Heart right ventricle (tissue), 16 donors: ENCODE results near the gene ITLN2. TPM values are rescaled to one million over a fixed set of nuclear protein-coding genes. Genes with fewer than 3 reads are reported as not detected.

Experiments used
- ATAC-seq, 8 donors: fragments of 200-7000 bp; cut with Tn5 transposase; one replicate each; pipeline ENCODE4 v1.9.1; 2020; ENCODE audit warnings: mild to moderate bottlenecking in 8 of 8, moderate library complexity in 8 of 8, moderate number of reproducible peaks in 1 of 8
- DNase-seq, 2 donors: peaks; one replicate each; pipeline ENCODE4 v3.0.0-alpha.2; 2020
- H3K27ac ChIP-seq, 10 donors: fragments of 200-600 bp; sonication (generic) in 2 of 10; one replicate each; pipeline versions ENCODE4 v1.5.0 to v1.8.0; 2020 to 2022; ENCODE audit warnings: mild to moderate bottlenecking in 3 of 10
- H3K27me3 ChIP-seq, 7 donors: fragments of 200-600 bp; one replicate each; pipeline ENCODE4 v1.8.0; 2021 to 2022; ENCODE audit warnings: mild to moderate bottlenecking in 2 of 7
- H3K36me3 ChIP-seq, 9 donors: fragments of 200-600 bp; sonication (generic) in 1 of 9; one replicate each; pipeline versions ENCODE4 v1.5.0 to v1.8.0; 2020 to 2022; ENCODE audit warnings: mild to moderate bottlenecking in 2 of 9
- H3K4me1 ChIP-seq, 9 donors: fragments of 200-600 bp; sonication (generic) in 1 of 9; one replicate each; pipeline versions ENCODE4 v1.5.0 to v1.8.0; 2020 to 2022; ENCODE audit warnings: mild to moderate bottlenecking in 4 of 9
- H3K4me3 ChIP-seq, 10 donors: fragments of 200-600 bp; sonication (generic) in 2 of 10; one replicate each; pipeline versions ENCODE4 v1.5.0 to v1.8.0; 2020 to 2022; ENCODE audit warnings: mild to moderate bottlenecking in 7 of 10, moderate library complexity in 2 of 10
- H3K9me3 ChIP-seq, 11 donors: fragments of 200-600 bp in 10 of 11; sonication (generic) in 2 of 11; one replicate each; pipeline versions ENCODE4 v1.5.0 to v1.8.0; 2013 to 2022; ENCODE audit warnings: mild to moderate bottlenecking in 2 of 11, control low read depth in 1 of 11, moderate library complexity in 1 of 11
- WGBS, 2 donors: extraction: QIAGEN DNeasy Blood & Tissue Kit; methylation state at CpG; one replicate each; pipeline ENCODE4 v1.1.7; 2013; ENCODE audit warnings: inconsistent platforms in 1 of 2; 5-methylcytosine and 5-hydroxymethylcytosine counted together
- intact Hi-C, 10 donors: fragments of 100-400 bp; cut with DNase I; formaldehyde crosslinking; loops; one replicate each; pipeline versions ENCODE4 v1.11.1 to v1.14.2; 2022
- polyA plus RNA-seq, 2 donors: library from polyadenylated mRNA; stranded (reverse); fragments of 200-250 nt; gene quantifications; one replicate each; pipeline ENCODE4 v1.2.3, GENCODE V29; 2013
- total RNA-seq, 10 donors: library from RNA; stranded (reverse); fragmentation: NEBNext Ultra II Directional in 3 of 10; extraction: Animal tissue kit (Norgen Biotek cat#: 25700) in 3 of 10; gene quantifications; one replicate each; pipeline versions ENCODE4 v1.2.1 to v1.2.4, GENCODE V29; 2021 to 2023
- TF ChIP-seq, protein P1 (sequence below), 9 donors: fragments of 200-600 bp; sonication (generic) in 2 of 9; IDR thresholded peaks; one replicate each; pipeline versions ENCODE4 v1.5.0 to v1.8.0; 2021 to 2022; ENCODE audit warnings: antibody characterized with exemption in 9 of 9, mild to moderate bottlenecking in 5 of 9, moderate library complexity in 1 of 9
- donor health status: Arrhythmogenic right ventricular cardiomyopathy.
- donor health status: ischemic (EF 13 %, LVEDD 7.1; RV severe dilation, severe dysfunction).
- donor health status: healthy with polysubstance abuse.
- donor health status: DM: no; HTN: yes; CAD: no.
- donor health status: DM: no; HTN: no; CAD: no.
- donor health status: ischemic (EF 25% LVEDD 6.9; RV normal size, moderate dysfunction).
- donor health status: ischemic (EF 25% LVEDD 5.7; RV mildly dilated, moderate dysfunction).
- donor health status: healthy.
- donor health status: DM: yes; HTN: yes; CAD: no.
- donor health status: Ischemic cardiomyopathy.
- donor health status: ischemic (EF 35%, LVEDD 5.7; RV mildly dilated, moderate dysfunction).
- donor health status: nonischemic (EF 11% LVEDD 7.7; RV severe dilation, severe dysfunction).
- donor health status: DM: yes; HTN: yes; CAD: no.
- donor health status: PGD.
- donor health status: ischemic (EF 29% LVEDD 5.4; RV normal size, mild dysfunction).
- donor health status: nonischemic (EF 23%, LVEDD 6.1; RV moderate dilation, normal function).

The ITLN2 gene
- total and polyA plus RNA-seq, 12 donors, result 0.22 TPM; not detected in 11

GRCh38 chr1:160978510-160978927 is 23.9 kb upstream of the ITLN2 start:
- Histone ChIP-seq H3K9me3 (no peaks in the 10 kb centered on the region), H3K4me3 (no peak overlapping the region), H3K36me3 (no peaks in the 10 kb centered on the region), H3K27ac (no peak overlapping the region), H3K27me3 (peaks cover 0 to 72% (median 45%) of the 10 kb centered on the region in 7 donors), H3K4me1 (peaks cover 0 to 10% (median 6%) of the 10 kb centered on the region in 9 donors)
- DNase-seq, result no peak
- TF ChIP-seq, protein P1, sequence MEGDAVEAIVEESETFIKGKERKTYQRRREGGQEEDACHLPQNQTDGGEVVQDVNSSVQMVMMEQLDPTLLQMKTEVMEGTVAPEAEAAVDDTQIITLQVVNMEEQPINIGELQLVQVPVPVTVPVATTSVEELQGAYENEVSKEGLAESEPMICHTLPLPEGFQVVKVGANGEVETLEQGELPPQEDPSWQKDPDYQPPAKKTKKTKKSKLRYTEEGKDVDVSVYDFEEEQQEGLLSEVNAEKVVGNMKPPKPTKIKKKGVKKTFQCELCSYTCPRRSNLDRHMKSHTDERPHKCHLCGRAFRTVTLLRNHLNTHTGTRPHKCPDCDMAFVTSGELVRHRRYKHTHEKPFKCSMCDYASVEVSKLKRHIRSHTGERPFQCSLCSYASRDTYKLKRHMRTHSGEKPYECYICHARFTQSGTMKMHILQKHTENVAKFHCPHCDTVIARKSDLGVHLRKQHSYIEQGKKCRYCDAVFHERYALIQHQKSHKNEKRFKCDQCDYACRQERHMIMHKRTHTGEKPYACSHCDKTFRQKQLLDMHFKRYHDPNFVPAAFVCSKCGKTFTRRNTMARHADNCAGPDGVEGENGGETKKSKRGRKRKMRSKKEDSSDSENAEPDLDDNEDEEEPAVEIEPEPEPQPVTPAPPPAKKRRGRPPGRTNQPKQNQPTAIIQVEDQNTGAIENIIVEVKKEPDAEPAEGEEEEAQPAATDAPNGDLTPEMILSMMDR (IDR thresholded peaks at IDR 0.05), result no peak
- ATAC-seq, result no peak
- 46 to 53% methylated on average over 11 of the region's 11 CpGs for WGBS, 2 donors
- intact Hi-C loops, result no loop called here

- intact Hi-C loops, result no loop called here
- TF ChIP-seq, protein P1 (IDR thresholded peaks at IDR 0.05), result no peak
- Histone ChIP-seq H3K4me3 (no peak overlapping the region), H3K9me3 (no peaks in the 10 kb centered on the region), H3K27me3 (peaks cover 0 to 41% (median 21%) of the 10 kb centered on the region in 7 donors), H3K27ac (no peak overlapping the region), H3K4me1 (no peaks in the 10 kb centered on the region), H3K36me3 (no peaks in the 10 kb centered on the region)
- WGBS, 2 donors, result 93 to 99% methylated on average over 2 of the region's 2 CpGs
- DNase-seq (no peak), ATAC-seq (no peak)
These were observed 20.4 kb upstream of the ITLN2 start for GRCh38 chr1:160975026-160975425.

DNA sequence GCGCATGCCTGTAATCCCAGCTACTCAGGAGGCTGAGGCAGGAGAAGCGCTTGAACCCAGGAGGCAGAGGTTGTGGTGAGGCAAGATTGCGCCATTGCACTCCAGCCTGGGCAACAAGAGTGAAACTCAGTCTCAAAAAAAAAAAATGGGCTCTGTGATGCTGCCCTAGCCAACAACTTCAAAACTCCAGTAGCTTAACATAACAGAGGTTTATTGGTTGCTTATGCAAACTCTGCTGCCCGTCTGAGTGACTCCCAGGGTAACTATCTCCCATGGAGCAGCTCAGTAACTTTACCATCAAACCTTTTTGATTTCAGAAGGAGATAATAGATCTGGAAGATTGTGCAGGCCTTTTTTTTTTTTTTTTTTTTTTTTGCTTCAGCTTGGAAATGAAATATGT is 18.9 kb upstream of the ITLN2 start:
- no peak overlapping the region for H3K4me3 ChIP-seq
- DNase-seq (no peak), ATAC-seq (no peak)
- peaks cover 0 to 44% (median 17%) of the 10 kb centered on the region in 7 donors for H3K27me3 ChIP-seq
- H3K4me1 ChIP-seq, result no peaks in the 10 kb centered on the region
- TF ChIP-seq, protein P1 (IDR thresholded peaks at IDR 0.05), result no peak
- intact Hi-C loops, result no loop called here
- H3K9me3 ChIP-seq, result no peaks in the 10 kb centered on the region
- H3K27ac ChIP-seq, result no peak overlapping the region
- WGBS, 2 donors, result 89% methylated on average over 4 of the region's 4 CpGs
- H3K36me3 ChIP-seq, result no peaks in the 10 kb centered on the region

DNA sequence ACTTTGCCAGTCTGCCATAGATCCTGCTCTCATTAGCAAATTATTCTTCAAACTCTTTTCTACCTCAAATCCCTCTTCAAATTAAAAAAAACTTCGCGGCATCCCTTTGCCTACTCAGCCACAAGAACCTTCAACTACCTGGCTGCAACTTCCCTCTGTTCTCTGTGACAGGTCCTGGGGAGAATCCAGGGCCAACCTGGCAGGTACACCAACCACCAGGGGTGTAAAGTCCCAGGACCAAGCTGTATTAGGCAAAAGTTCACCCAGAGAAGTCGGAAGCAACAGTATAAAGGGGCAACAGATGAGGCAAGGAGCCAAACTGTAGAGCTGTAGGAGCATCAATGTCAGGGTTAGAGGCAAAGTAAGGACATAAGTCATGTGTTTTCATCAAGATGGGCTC is 18.3 kb upstream of the ITLN2 start:
- intact Hi-C loops, result no loop called here
- DNase-seq (no peak), ATAC-seq (no peak)
- no peak overlapping the region for H3K4me3 ChIP-seq
- H3K27me3 ChIP-seq, result peaks cover 0 to 40% (median 14%) of the 10 kb centered on the region in 7 donors
- no peaks in the 10 kb centered on the region for H3K9me3 ChIP-seq
- H3K27ac ChIP-seq, result no peak overlapping the region
- 49% methylated on average over 3 of the region's 3 CpGs for WGBS, 2 donors
- H3K4me1 ChIP-seq, result no peaks in the 10 kb centered on the region
- H3K36me3 ChIP-seq, result no peaks in the 10 kb centered on the region
- TF ChIP-seq, protein P1 (IDR thresholded peaks at IDR 0.05), result no peak
